Measurements from ENCODE around the gene FAM117B.

DNA sequence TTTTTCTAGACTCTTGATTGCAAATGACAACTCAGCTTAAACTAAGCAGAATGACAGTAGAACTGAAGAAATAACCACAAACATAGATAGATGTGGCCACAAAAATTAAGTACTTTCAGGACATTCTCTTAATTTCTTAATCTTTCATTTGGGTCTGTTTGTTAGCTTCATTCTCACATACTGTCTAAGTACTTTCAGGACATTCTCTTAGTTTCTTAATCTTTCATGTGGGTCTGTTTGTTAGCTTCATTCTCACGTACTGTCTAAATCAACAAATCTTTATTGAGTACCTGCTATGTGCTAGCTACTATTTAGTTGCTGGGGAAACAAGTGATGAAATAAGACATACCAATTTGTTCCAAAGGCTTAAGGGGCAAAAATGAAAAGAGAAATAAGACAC lies 35.1 kb downstream of the FAM117B start:
- TF ChIP-seq POLR2A (IDR thresholded peaks at IDR 0.05) (no peak), EP300 (IDR thresholded peaks at IDR 0.05) (no peak), POLR2AphosphoS5 (IDR thresholded peaks at IDR 0.05) (no peak)
- TF ChIP-seq, protein P1, sequence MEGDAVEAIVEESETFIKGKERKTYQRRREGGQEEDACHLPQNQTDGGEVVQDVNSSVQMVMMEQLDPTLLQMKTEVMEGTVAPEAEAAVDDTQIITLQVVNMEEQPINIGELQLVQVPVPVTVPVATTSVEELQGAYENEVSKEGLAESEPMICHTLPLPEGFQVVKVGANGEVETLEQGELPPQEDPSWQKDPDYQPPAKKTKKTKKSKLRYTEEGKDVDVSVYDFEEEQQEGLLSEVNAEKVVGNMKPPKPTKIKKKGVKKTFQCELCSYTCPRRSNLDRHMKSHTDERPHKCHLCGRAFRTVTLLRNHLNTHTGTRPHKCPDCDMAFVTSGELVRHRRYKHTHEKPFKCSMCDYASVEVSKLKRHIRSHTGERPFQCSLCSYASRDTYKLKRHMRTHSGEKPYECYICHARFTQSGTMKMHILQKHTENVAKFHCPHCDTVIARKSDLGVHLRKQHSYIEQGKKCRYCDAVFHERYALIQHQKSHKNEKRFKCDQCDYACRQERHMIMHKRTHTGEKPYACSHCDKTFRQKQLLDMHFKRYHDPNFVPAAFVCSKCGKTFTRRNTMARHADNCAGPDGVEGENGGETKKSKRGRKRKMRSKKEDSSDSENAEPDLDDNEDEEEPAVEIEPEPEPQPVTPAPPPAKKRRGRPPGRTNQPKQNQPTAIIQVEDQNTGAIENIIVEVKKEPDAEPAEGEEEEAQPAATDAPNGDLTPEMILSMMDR (IDR thresholded peaks at IDR 0.05): no peak

Data from sigmoid colon (tissue), 4 donors.